HG03060 (cell line): Measurements from ENCODE around the gene PAEP.

Experiments used
- ATAC-seq: cut with Tn5 transposase; IDR thresholded peaks from one replicate; pipeline ENCODE4 v1.9.1; 2021; ENCODE audit warnings: low read depth, moderate number of reproducible peaks; ENCODE audit not compliant: unreplicated experiment

Gene PAEP

DNA sequence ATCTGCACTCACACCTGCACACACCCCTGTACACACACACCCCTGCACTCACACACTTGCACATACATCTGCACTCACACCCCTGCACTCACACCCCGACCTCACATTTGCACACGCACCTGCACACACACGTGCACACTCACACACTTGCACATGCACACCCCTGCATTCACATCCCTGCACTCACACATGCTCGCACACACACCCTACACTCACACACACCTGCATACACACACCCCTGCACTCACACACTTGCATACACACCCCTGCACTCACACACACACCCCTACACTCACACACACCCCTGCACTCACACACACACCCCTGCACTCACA is 50.3 kb downstream of the PAEP start:
- no peak for ATAC-seq

DNA sequence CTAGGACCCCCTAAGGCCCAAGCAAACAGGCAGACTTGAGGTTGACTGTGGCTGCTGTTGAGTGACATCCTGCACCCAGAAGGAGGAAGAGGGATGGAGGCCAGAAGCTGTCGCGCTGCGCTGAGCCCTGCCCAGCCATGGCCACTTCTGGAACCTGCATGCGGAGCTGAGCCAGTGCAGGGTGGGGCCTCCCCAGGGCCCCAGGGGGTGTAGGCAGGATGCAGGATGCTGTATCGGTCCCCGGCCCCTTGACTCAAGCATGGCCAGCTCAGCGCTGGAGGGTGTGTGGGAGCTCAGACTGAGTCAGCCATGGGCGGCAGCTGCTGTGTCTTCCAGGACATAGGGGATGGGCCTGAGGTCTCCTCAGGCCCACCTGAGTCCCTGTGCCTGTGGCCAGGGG is 50.9 kb downstream of the PAEP start:
- no peak for ATAC-seq

DNA sequence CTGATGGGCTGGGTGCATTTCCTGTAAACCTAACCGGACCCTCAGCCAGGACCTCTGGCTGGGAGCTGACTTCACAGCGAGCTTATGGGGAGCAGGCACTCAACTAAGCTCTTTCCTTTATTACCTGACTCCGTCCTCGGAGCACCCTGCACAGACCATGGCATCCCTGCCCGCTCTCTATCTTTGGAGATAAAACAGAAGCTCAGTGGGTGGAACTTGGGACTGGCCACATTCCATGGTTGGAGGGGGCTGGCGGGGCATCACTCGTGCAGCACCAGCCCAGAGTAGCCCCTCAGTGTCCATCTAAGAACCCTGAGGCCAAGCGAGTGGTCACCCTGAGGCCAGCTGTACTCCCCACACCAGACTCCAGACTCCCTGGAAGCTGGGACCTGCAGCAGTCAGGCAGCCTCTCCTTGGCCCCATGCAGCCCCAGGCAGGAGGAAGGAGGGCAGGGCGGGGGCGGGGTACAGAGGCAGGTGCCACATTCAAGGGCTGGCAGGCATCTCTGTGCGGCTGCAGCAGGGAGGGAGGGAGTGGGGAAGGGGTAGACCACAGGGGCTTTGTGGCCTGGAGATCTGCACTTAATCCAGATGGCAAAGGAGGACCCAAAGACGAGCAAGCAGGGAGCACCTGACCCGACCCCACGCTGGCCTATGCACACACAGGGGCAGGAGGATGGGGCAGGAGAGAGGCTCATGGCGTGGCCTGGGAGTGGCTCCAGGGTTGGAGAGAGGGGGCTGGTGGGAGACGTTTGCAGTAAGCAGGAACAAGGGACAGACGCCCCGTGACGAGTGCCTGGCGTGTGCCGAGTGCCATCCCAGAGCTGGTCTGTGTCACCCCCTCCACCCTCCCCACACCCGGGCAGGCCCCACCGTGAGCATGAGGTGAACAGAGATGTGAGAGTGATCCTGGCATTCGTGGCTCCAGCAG is 51.7 kb downstream of the PAEP start:
- no peak for ATAC-seq

DNA sequence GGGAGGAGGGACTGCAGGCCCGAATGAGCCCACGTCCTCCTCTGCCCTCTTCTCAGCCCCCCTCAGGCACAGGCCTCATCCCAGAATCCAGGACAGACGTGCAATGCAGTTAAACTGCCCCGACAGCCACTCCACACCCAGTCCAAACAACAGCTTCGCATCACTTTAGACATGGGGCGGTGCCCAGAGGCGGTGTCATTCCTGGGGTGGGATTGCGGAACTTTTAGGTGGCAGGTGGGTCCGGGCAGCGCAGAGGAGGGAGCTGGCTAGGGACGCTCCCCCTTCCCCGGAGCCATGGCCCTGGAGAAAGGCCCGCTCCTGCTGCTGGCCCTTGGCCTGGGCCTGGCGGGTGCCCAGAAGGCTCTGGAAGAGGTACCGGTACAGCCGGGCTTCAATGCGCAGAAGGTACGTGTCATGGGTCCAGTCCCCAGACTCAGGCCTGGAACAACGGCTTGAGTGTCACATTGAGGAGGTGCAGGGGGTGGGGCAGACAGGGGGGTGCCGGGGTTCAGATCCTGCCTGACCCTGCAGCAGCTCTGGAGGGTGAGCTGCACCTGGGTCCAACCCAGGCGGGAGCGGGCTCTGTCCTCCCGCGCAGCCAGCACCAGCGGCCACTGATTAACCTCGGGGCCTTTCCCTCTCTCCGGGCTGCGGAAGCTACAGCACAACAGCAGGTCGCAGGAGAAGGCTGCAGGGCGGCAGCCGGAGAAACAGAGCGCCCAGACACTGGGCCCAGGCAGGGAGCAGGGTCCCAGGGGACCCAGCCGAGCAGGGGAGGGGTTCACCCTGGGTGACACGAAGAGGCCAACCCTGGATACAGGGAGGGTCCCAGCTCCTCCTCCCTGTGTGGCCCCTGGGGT is 52.6 kb downstream of the PAEP start:
- ATAC-seq = no peak

DNA sequence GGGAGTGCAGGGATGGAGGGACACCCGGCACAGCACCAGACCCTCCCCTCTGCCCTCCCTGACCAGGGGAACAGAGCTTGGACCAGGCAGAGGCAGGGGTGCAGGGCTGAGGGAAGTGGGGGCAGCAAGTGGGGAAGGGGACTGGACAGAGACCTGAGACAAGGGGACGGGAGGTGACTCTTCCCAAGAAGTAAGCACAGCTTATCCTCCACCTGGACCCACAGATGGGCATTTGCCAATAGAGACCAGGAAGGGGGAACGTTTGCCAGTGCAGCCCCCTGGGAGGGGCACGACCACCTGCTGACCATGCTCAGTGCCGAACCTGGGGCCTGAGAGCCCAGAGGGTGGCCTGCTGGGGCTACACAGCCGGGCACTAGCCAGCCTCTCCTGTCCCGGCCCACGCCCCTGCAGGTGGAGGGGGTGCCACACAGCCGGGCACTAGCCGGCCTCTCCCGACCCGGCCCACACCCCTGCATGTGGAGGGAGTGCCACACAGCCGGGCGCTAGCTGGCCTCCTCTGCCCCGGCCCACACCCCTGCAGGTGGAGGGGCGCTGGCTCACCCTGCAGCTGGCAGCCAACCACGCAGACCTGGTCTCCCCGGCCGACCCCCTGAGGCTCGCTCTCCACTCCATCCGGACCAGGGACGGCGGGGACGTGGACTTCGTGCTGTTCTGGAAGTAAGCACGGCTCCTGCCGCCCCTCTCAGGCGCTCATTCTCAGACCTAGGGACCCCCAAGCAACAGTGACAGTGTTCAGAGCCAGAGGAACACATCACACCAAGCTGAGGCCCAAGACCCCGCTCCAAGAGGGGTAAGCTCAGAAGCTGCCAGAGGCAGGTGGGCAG is 53.5 kb downstream of the PAEP start:
- ATAC-seq = no peak

DNA sequence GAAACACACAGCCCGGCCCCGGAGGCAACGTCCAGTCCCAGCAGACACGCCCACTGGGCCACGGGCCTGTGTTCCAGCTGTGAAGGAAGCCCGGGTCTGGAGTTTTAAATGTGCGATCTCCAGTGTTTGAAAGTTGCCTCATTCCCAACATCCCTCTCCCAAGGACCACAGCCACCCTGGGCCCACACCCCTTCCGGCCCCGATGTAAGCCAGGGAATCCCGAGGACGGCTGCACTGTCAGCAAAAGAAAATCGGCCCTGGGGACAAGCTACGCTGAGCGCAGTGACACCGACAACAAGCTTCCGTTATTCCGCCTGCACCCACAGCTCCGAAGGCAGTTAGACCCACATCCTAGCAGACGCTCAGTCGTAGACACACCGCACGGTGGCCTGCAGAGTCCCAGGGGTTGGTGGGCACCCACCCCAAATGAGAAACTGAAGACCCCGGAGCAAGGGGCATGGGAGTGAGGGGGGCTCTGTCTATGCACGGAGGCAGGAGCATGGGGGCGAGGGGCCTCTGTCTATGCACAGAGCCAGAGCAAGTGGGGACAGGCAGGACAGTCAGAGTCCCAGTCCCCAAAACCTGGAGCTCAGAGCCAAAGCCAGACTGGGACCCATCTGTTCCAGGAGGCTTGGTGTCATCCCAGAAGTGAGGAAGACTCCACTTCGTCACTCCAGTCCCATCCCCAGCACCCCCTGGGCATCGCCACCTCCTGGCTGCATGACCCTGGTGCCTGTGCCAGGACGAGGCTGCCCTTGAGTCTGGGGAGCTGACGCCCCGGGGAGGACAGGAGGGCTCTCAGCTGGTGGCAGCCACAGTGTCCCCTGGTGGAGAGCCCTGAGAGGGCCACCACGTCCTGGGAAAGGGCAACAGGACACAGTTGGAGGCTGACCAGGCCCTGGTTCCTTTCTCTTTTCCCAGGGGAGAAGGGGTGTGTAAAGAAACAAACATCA is 54.4 kb downstream of the PAEP start:
- ATAC-seq = no peak
